T-helper 1 cell treated with Interleukin-12 subunit alpha and Interleukin-12 subunit beta and Interleukin-4 antibody, amounts not matched to agents 30 μg/mL and 1 μg/mL, for 36 hours (primary cell): ENCODE measurements around the gene OR52B6.

Source experiments
- H3K27ac Mint-ChIP-seq: one replicate; pipeline ENCODE4 v1.8.0; 2021; ENCODE audit warnings: mild to moderate bottlenecking, mixed read lengths
- H3K27me3 Mint-ChIP-seq: one replicate; pipeline ENCODE4 v1.8.0; 2021; ENCODE audit warnings: low read depth, mixed read lengths
- H3K36me3 Mint-ChIP-seq: one replicate; pipeline ENCODE4 v1.8.0; 2021; ENCODE audit warnings: low read depth, mixed read lengths
- H3K4me1 Mint-ChIP-seq: one replicate; pipeline ENCODE4 v1.8.0; 2021; ENCODE audit warnings: low read depth, mixed read lengths
- H3K4me3 Mint-ChIP-seq: one replicate; pipeline ENCODE4 v1.8.0; 2021; ENCODE audit warnings: mild to moderate bottlenecking, moderate library complexity, mixed read lengths
- H3K9me3 Mint-ChIP-seq: one replicate; pipeline ENCODE4 v1.8.0; 2021; ENCODE audit warnings: mixed read lengths

Gene OR52B6

GRCh38 chr11:5580577-5580976 is at the start of gene OR52B6:
TSS of gene OR52B6 (plus strand) at chr11:5580877. CDS start at chr11:5580877, 0 bp downstream.
- Mint-ChIP-seq H3K27me3 (no peaks in the 10 kb centered on the region), H3K27ac (no peak within 1 kb of the TSS), H3K36me3 (no peaks in the 10 kb centered on the region)

GRCh38 chr11:5531053-5531831 is 49.4 kb upstream of the OR52B6 start:
- H3K4me3 Mint-ChIP-seq, result no peak overlapping the region
- H3K27ac Mint-ChIP-seq, result no peak overlapping the region
- no peaks in the 10 kb centered on the region for H3K27me3 Mint-ChIP-seq

More at GRCh38 chr11:5580577-5580976, at the start of gene OR52B6:
- Mint-ChIP-seq H3K4me3 (no peak within 1 kb of the TSS), H3K9me3 (no peaks in the 10 kb centered on the region), H3K4me1 (no peaks in the 10 kb centered on the region)

GRCh38 chr11:5534046-5534445 is 46.6 kb upstream of the OR52B6 start:
- Mint-ChIP-seq H3K4me3 (no peak overlapping the region), H3K27ac (no peak overlapping the region), H3K27me3 (no peaks in the 10 kb centered on the region), H3K9me3 (no peaks in the 10 kb centered on the region), H3K4me1 (no peaks in the 10 kb centered on the region), H3K36me3 (no peaks in the 10 kb centered on the region)

More at GRCh38 chr11:5531053-5531831, 49.4 kb upstream of the OR52B6 start:
- Mint-ChIP-seq H3K9me3 (no peaks in the 10 kb centered on the region), H3K36me3 (no peaks in the 10 kb centered on the region), H3K4me1 (no peaks in the 10 kb centered on the region)

- no peaks in the 10 kb centered on the region for H3K36me3 Mint-ChIP-seq
- peaks cover 4% of the 10 kb centered on the region for H3K27me3 Mint-ChIP-seq
- H3K9me3 Mint-ChIP-seq, result no peaks in the 10 kb centered on the region
- H3K4me1 Mint-ChIP-seq, result no peaks in the 10 kb centered on the region
- H3K27ac Mint-ChIP-seq, result no peak overlapping the region
- no peak overlapping the region for H3K4me3 Mint-ChIP-seq
These were observed 44.2 kb upstream of the OR52B6 start for GRCh38 chr11:5536482-5536881.

GRCh38 chr11:5541427-5541826 is 39.2 kb upstream of the OR52B6 start:
- Mint-ChIP-seq H3K4me1 (no peaks in the 10 kb centered on the region), H3K4me3 (no peak overlapping the region), H3K27me3 (peaks cover 4% of the 10 kb centered on the region), H3K9me3 (no peaks in the 10 kb centered on the region), H3K36me3 (no peaks in the 10 kb centered on the region), H3K27ac (no peak overlapping the region)

- Mint-ChIP-seq H3K27ac (no peak overlapping the region), H3K9me3 (no peaks in the 10 kb centered on the region), H3K36me3 (no peaks in the 10 kb centered on the region), H3K4me3 (no peak overlapping the region), H3K27me3 (peaks cover under 1% of the 10 kb centered on the region), H3K4me1 (no peaks in the 10 kb centered on the region)
These were observed 34.2 kb upstream of the OR52B6 start for GRCh38 chr11:5546457-5546856.

- H3K4me3 Mint-ChIP-seq, result no peak overlapping the region
- no peaks in the 10 kb centered on the region for H3K36me3 Mint-ChIP-seq
- peaks cover 5% of the 10 kb centered on the region for H3K27me3 Mint-ChIP-seq
- no peak overlapping the region for H3K27ac Mint-ChIP-seq
- no peaks in the 10 kb centered on the region for H3K4me1 Mint-ChIP-seq
- H3K9me3 Mint-ChIP-seq, result no peaks in the 10 kb centered on the region
These were observed 32.7 kb upstream of the OR52B6 start for GRCh38 chr11:5547982-5548381.

GRCh38 chr11:5548440-5548839 is 32.2 kb upstream of the OR52B6 start, which contains the start of gene OR52H1:
TSS of gene OR52H1 (minus strand) at chr11:5548540. CDS start at chr11:5545505, 3,035 bp downstream.
- Mint-ChIP-seq H3K36me3 (no peaks in the 10 kb centered on the region), H3K27me3 (peaks cover 5% of the 10 kb centered on the region), H3K4me3 (no peak within 1 kb of the TSS), H3K9me3 (no peaks in the 10 kb centered on the region), H3K4me1 (no peaks in the 10 kb centered on the region), H3K27ac (no peak within 1 kb of the TSS)

- H3K4me1 Mint-ChIP-seq, result no peaks in the 10 kb centered on the region
- peaks cover 13% of the 10 kb centered on the region for H3K27me3 Mint-ChIP-seq
- H3K9me3 Mint-ChIP-seq, result no peaks in the 10 kb centered on the region
- no peak overlapping the region for H3K4me3 Mint-ChIP-seq
- H3K27ac Mint-ChIP-seq, result no peak overlapping the region
- no peaks in the 10 kb centered on the region for H3K36me3 Mint-ChIP-seq
These were observed 30.1 kb upstream of the OR52B6 start for GRCh38 chr11:5550440-5551095.

GRCh38 chr11:5553343-5553742 is 27.3 kb upstream of the OR52B6 start:
- Mint-ChIP-seq H3K4me3 (no peak overlapping the region), H3K27me3 (peaks cover 18% of the 10 kb centered on the region), H3K27ac (no peak overlapping the region), H3K9me3 (no peaks in the 10 kb centered on the region), H3K36me3 (no peaks in the 10 kb centered on the region), H3K4me1 (no peaks in the 10 kb centered on the region)

- no peaks in the 10 kb centered on the region for H3K4me1 Mint-ChIP-seq
- H3K9me3 Mint-ChIP-seq, result no peaks in the 10 kb centered on the region
- H3K27me3 Mint-ChIP-seq, result peaks cover 15% of the 10 kb centered on the region
- H3K4me3 Mint-ChIP-seq, result no peak overlapping the region
- H3K27ac Mint-ChIP-seq, result no peak overlapping the region
- no peaks in the 10 kb centered on the region for H3K36me3 Mint-ChIP-seq
These were observed 24.0 kb upstream of the OR52B6 start for GRCh38 chr11:5556596-5557188.

GRCh38 chr11:5557751-5558150 is 22.9 kb upstream of the OR52B6 start:
- no peaks in the 10 kb centered on the region for H3K36me3 Mint-ChIP-seq

GRCh38 chr11:5564259-5565019 is 16.2 kb upstream of the OR52B6 start:
- Mint-ChIP-seq H3K36me3 (no peaks in the 10 kb centered on the region), H3K27ac (no peak overlapping the region), H3K27me3 (peaks cover 10% of the 10 kb centered on the region), H3K4me1 (peaks cover 3% of the 10 kb centered on the region), H3K4me3 (no peak overlapping the region), H3K9me3 (peaks cover 16% of the 10 kb centered on the region)

More at GRCh38 chr11:5557751-5558150, 22.9 kb upstream of the OR52B6 start:
- Mint-ChIP-seq H3K27ac (no peak overlapping the region), H3K4me1 (no peaks in the 10 kb centered on the region), H3K9me3 (no peaks in the 10 kb centered on the region), H3K27me3 (peaks cover 12% of the 10 kb centered on the region), H3K4me3 (no peak overlapping the region)

GRCh38 chr11:5574654-5575053 is 6.0 kb upstream of the OR52B6 start:
- no peaks in the 10 kb centered on the region for H3K36me3 Mint-ChIP-seq

More at GRCh38 chr11:5574654-5575053, 6.0 kb upstream of the OR52B6 start:
- no peaks in the 10 kb centered on the region for H3K9me3 Mint-ChIP-seq
- H3K4me3 Mint-ChIP-seq, result no peak overlapping the region
- peaks cover 2% of the 10 kb centered on the region for H3K4me1 Mint-ChIP-seq
- H3K27me3 Mint-ChIP-seq, result no peaks in the 10 kb centered on the region
- no peak overlapping the region for H3K27ac Mint-ChIP-seq
